ENCODE data around the gene RPL5. TPM values are rescaled to one million over a fixed set of nuclear protein-coding genes. Genes with fewer than 3 reads are reported as not detected.

RPL5 gene
- total and polyA plus RNA-seq, 9 of the 15 experiments (the other 6 are each of a cell fraction or from before 2014, with no cell fraction given): 1,467 to 4,252 (median 2,454) TPM

- TF ChIP-seq, protein P1, sequence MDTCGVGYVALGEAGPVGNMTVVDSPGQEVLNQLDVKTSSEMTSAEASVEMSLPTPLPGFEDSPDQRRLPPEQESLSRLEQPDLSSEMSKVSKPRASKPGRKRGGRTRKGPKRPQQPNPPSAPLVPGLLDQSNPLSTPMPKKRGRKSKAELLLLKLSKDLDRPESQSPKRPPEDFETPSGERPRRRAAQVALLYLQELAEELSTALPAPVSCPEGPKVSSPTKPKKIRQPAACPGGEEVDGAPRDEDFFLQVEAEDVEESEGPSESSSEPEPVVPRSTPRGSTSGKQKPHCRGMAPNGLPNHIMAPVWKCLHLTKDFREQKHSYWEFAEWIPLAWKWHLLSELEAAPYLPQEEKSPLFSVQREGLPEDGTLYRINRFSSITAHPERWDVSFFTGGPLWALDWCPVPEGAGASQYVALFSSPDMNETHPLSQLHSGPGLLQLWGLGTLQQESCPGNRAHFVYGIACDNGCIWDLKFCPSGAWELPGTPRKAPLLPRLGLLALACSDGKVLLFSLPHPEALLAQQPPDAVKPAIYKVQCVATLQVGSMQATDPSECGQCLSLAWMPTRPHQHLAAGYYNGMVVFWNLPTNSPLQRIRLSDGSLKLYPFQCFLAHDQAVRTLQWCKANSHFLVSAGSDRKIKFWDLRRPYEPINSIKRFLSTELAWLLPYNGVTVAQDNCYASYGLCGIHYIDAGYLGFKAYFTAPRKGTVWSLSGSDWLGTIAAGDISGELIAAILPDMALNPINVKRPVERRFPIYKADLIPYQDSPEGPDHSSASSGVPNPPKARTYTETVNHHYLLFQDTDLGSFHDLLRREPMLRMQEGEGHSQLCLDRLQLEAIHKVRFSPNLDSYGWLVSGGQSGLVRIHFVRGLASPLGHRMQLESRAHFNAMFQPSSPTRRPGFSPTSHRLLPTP (IDR thresholded peaks at IDR 0.05; ENCODE audit: borderline replicate concordance, extremely low read depth, insufficient read length): no peak
- TF ChIP-seq LEF1 (IDR thresholded peaks at IDR 0.05) (peak; percentile 37; the same call in 1 of the 2 replicates), HDAC3 (IDR thresholded peaks at IDR 0.05; ENCODE audit: borderline replicate concordance, partially characterized antibody) (peak; percentile 29), ZNF324 (CRISPR knock-in tag; IDR thresholded peaks at IDR 0.05) (no peak), IFI16 (CRISPR knock-in tag; IDR thresholded peaks at IDR 0.05) (no peak), ZNF695 (CRISPR knock-in tag; IDR thresholded peaks at IDR 0.05) (no peak), ESRRA (IDR thresholded peaks at IDR 0.05; ENCODE audit: borderline replicate concordance, low read depth) (peak; percentile 96), NR4A1 (CRISPR knock-in tag; IDR thresholded peaks at IDR 0.05) (no peak), NR4A1 (tag; IDR thresholded peaks at IDR 0.05) (no peak), FOSL1 (tag; conservative IDR thresholded peaks at IDR 0.05) (no peak), ZNF165 (CRISPR knock-in tag; IDR thresholded peaks at IDR 0.05; ENCODE audit: borderline replicate concordance) (no peak), TAF1 (IDR thresholded peaks at IDR 0.05; ENCODE audit: control insufficient read depth, extremely low read depth, insufficient read depth, low read length, severe bottlenecking) (no peak), POLR2H (tag; IDR thresholded peaks at IDR 0.05; ENCODE audit: low read depth) (0 out of 2 replicates have a peak, but pooled peaks have one; percentile 28), JUND (IDR thresholded peaks at IDR 0.05; ENCODE audit: borderline replicate concordance, low read depth, low read length) (peak; percentile 32; the same call in 1 of the 2 replicates), JUND (tag; IDR thresholded peaks at IDR 0.05; ENCODE audit: borderline replicate concordance, low read depth, low read length) (no peak), MED1 (CRISPR knock-in tag; IDR thresholded peaks at IDR 0.05; ENCODE audit: borderline replicate concordance) (no peak)
- TF ChIP-seq, protein P2, sequence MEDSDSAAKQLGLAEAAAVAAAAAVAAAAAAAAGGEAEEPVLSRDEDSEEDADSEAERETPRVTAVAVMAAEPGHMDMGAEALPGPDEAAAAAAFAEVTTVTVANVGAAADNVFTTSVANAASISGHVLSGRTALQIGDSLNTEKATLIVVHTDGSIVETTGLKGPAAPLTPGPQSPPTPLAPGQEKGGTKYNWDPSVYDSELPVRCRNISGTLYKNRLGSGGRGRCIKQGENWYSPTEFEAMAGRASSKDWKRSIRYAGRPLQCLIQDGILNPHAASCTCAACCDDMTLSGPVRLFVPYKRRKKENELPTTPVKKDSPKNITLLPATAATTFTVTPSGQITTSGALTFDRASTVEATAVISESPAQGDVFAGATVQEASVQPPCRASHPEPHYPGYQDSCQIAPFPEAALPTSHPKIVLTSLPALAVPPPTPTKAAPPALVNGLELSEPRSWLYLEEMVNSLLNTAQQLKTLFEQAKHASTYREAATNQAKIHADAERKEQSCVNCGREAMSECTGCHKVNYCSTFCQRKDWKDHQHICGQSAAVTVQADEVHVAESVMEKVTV (CRISPR knock-in tag; IDR thresholded peaks at IDR 0.05): peak; percentile 99
- TF ChIP-seq, protein P3, sequence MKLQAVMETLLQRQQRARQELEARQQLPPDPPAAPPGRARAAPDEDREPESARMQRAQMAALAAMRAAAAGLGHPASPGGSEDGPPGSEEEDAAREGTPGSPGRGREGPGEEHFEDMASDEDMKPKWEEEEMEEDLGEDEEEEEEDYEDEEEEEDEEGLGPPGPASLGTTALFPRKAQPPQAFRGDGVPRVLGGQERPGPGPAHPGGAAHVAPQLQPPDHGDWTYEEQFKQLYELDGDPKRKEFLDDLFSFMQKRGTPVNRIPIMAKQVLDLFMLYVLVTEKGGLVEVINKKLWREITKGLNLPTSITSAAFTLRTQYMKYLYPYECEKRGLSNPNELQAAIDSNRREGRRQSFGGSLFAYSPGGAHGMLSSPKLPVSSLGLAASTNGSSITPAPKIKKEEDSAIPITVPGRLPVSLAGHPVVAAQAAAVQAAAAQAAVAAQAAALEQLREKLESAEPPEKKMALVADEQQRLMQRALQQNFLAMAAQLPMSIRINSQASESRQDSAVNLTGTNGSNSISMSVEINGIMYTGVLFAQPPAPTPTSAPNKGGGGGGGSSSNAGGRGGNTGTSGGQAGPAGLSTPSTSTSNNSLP (IDR thresholded peaks at IDR 0.05; ENCODE audit: borderline replicate concordance, low read depth, low read length): peak; percentile 100
- TF ChIP-seq, protein P4, sequence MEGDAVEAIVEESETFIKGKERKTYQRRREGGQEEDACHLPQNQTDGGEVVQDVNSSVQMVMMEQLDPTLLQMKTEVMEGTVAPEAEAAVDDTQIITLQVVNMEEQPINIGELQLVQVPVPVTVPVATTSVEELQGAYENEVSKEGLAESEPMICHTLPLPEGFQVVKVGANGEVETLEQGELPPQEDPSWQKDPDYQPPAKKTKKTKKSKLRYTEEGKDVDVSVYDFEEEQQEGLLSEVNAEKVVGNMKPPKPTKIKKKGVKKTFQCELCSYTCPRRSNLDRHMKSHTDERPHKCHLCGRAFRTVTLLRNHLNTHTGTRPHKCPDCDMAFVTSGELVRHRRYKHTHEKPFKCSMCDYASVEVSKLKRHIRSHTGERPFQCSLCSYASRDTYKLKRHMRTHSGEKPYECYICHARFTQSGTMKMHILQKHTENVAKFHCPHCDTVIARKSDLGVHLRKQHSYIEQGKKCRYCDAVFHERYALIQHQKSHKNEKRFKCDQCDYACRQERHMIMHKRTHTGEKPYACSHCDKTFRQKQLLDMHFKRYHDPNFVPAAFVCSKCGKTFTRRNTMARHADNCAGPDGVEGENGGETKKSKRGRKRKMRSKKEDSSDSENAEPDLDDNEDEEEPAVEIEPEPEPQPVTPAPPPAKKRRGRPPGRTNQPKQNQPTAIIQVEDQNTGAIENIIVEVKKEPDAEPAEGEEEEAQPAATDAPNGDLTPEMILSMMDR (IDR thresholded peaks at IDR 0.05 in 2 of 3, conservative IDR thresholded peaks at IDR 0.05 in 1 of 3; ENCODE audit: insufficient read depth in 2 of 3, low read depth in 1 of 3, low read length in 3 of 3): peak; percentile 93 to 99 (median 98)
Observed at GRCh38 chr1:92858564-92859399, 26.9 kb downstream of the RPL5 start (continued).

Data from K562 (cell line).